Loucy (cell line): ENCODE measurements around the gene SLC30A7.

ENCODE experiments used
- EZH2phosphoT487 ChIP-seq: fragments of 200-600 bp; IDR thresholded peaks from 2 replicates; pipeline ENCODE4 v1.6.1; 2018; ENCODE audit warnings: antibody characterized with exemption, mild to moderate bottlenecking, moderate library complexity, borderline replicate concordance
- TF ChIP-seq, protein P1 (sequence below): fragments of 200-600 bp; sonication (generic); conservative IDR thresholded peaks from 2 replicates; pipeline ENCODE4 v1.5.1; 2014; ENCODE audit warnings: mild to moderate bottlenecking, antibody characterized with exemption, low read length

DNA sequence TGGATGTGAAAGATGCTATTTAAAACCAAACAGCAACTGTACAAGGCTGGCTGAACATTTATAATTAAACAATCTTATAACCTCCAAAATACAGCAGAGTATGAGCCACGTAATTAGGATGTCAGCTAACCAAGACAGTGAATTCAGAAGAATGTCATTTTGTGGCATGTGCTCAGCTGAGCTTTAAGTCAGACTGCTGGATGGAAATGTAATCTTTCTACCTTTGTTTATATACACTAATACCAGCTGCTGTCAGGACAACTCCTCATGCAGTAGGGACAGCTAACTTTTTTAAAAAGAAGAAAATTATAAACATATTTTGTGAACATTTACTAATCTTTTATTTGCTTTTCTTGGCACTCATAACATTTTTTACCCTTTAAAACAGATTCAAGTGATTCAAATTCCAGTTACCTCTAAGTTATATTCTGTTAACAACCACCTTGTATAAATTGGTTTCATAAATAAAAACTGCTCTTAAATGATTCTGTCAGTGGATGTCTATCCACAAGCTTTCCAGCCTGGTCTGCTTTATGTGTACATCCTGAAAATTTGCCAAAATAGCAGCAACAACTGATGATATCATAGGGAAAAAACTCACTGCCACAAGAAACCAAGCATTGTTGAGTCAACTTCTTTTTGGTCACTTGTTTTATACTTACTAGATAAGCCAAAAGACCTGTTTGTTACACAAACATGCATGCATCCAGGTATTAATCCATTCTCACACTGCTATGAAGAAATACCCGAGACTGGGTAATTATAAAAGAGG, 93.6 kb downstream of the SLC30A7 start:
- TF ChIP-seq, protein P1, sequence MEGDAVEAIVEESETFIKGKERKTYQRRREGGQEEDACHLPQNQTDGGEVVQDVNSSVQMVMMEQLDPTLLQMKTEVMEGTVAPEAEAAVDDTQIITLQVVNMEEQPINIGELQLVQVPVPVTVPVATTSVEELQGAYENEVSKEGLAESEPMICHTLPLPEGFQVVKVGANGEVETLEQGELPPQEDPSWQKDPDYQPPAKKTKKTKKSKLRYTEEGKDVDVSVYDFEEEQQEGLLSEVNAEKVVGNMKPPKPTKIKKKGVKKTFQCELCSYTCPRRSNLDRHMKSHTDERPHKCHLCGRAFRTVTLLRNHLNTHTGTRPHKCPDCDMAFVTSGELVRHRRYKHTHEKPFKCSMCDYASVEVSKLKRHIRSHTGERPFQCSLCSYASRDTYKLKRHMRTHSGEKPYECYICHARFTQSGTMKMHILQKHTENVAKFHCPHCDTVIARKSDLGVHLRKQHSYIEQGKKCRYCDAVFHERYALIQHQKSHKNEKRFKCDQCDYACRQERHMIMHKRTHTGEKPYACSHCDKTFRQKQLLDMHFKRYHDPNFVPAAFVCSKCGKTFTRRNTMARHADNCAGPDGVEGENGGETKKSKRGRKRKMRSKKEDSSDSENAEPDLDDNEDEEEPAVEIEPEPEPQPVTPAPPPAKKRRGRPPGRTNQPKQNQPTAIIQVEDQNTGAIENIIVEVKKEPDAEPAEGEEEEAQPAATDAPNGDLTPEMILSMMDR = no peak
- TF ChIP-seq EZH2phosphoT487 = no peak
